Subcutaneous abdominal adipose tissue (tissue), 5 donors: ENCODE data around the gene THOC6.
A peak's percentile ranks its signal among the peaks of the same experiment; 100 is the strongest.

Experiments used
- H3K27ac ChIP-seq: one replicate; pipeline ENCODE4 v1.7.0; 2013; ENCODE audit warnings: low read depth, mild to moderate bottlenecking, inconsistent platforms, low read length, moderate library complexity
- H3K27me3 ChIP-seq, 5 donors: one replicate each; pipeline ENCODE4 v1.7.0; 2013; ENCODE audit warnings: low read length in 5 of 5, inconsistent platforms in 1 of 5; ENCODE audit not compliant: control insufficient read depth in 5 of 5, insufficient read depth in 4 of 5
- H3K36me3 ChIP-seq, 5 donors: one replicate each; pipeline ENCODE4 v1.7.0; 2013; ENCODE audit warnings: low read length in 5 of 5; ENCODE audit not compliant: control insufficient read depth in 5 of 5, insufficient read depth in 5 of 5
- H3K4me1 ChIP-seq, 5 donors: one replicate each; pipeline ENCODE4 v1.7.0; 2013; ENCODE audit warnings: low read length in 5 of 5, mild to moderate bottlenecking in 3 of 5, moderate library complexity in 1 of 5; ENCODE audit not compliant: control insufficient read depth in 5 of 5, insufficient read depth in 5 of 5
- H3K4me3 ChIP-seq, 5 donors: one replicate each; pipeline ENCODE4 v1.7.0; 2013; ENCODE audit warnings: low read length in 5 of 5, low read depth in 1 of 5
- H3K9ac ChIP-seq, 5 donors: one replicate each; pipeline ENCODE4 v1.7.0; 2013; ENCODE audit warnings: low read length in 5 of 5, mild to moderate bottlenecking in 4 of 5, moderate library complexity in 3 of 5
- H3K9me3 ChIP-seq, 5 donors: one replicate each; pipeline ENCODE4 v1.7.0; 2013; ENCODE audit warnings: low read length in 5 of 5; ENCODE audit not compliant: control insufficient read depth in 5 of 5
- donor health status: healthy.
- donor health status: healthy.
- donor health status: healthy.
- donor health status: healthy.
- donor health status: healthy.

The THOC6 gene

DNA sequence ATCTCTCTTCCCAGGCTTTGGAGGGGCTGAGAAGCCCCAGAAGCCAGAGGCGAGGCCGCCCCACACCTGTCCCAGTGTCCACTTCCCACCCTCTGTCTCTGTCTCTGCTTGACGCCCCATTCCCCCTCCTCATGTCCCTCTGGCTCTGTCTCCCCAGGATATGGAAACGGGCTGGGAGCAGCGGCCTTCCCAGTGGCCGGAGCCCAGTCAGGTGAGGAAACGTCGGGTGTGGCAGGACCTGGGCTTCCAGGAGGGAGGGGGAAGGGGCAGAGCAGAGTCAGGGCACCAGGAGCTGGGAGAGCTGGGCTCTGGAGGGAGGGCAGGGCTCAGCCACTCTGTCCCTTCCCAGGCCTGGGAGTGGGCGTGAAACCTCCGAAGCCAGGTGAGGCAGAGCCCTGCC, 32.9 kb upstream of the THOC6 start:
- Histone ChIP-seq H3K9me3 (no peaks in the 10 kb centered on the region), H3K27me3 (peaks cover 0 to 18% (median 4%) of the 10 kb centered on the region in 5 donors), H3K9ac (no peak overlapping the region), H3K36me3 (no peaks in the 10 kb centered on the region), H3K27ac (no peak overlapping the region), H3K4me3 (no peak overlapping the region), H3K4me1 (peaks cover 0 to 19% (median 16%) of the 10 kb centered on the region in 5 donors)

DNA sequence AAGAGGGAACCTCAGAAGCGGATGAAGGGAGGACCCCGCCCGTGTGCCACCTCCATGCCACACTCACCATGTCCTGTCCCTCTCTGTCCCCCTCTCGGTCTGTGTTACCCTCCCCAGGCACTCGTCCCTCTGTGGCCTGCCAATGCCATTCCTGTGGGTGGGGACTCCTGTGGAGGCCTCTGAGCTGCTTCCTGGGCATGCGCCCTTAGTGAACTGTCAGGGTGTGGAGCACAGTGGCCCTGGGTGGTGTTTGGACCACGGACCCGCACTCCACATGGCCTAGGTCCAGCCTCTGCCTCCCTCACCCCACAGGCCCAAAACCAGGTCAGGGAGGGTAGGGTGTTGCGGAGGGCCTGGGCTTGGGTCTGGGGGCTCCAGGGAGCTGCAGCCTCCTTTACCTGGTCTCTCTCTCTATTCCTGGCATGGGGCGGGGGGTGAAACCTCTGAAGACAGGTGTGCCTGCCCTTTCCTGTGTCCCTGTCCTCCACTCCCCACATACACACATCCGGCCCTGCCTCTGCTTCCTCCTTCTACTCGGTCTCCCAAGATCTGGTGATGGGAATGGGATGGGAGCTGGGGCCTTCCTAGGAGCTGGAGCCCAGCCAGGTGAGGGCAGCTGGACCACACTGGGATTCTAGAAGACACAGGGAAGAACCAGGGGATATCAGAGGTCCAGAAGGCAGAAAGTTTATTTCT, 32.1 kb upstream of the THOC6 start:
- no peak overlapping the region for H3K27ac ChIP-seq
- H3K36me3 ChIP-seq = no peaks in the 10 kb centered on the region
- peaks cover 0 to 20% (median 4%) of the 10 kb centered on the region in 5 donors for H3K27me3 ChIP-seq
- no peaks in the 10 kb centered on the region for H3K9me3 ChIP-seq
- H3K9ac ChIP-seq = no peak overlapping the region
- peaks cover 0 to 16% (median 15%) of the 10 kb centered on the region in 5 donors for H3K4me1 ChIP-seq
- H3K4me3 ChIP-seq = no peak overlapping the region

DNA sequence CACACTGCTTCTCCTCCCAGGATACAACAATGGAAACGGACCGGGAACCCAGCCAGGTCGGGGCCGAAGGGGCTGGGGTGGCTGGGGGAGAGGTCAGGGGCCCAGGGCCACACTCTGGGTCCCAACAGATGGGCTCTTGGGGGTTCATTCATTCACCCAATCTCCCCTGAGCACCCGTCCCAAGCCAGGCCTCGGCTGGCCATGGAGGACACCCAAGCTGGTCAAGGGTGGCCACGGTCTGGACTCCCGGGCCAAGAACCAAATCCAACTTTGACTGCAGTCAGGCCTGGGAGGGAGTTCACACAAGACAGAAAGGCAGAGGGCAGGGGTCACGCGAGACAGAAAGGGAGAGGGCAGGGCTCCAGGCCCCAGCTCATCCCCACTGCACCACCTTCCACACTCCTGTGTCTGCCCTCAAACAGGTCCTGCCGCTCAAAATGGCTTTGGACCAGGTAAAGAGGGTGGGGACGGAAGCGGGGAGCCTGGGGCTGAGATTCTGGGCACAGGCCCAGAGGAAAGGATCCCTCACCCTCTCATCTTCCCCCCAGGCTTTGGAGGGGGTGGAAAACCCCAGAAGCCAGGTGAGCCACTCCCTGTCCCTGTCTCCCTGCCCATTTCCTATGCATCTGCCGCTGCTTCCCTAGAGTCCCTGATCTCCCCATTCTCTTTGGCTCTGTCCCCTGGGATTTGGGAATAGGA, 31.3 kb upstream of the THOC6 start:
- Histone ChIP-seq H3K27me3 (peaks cover 0 to 18% (median 3%) of the 10 kb centered on the region in 5 donors), H3K9ac (no peak overlapping the region), H3K27ac (no peak overlapping the region), H3K4me1 (peaks cover 0 to 16% (median 15%) of the 10 kb centered on the region in 5 donors), H3K36me3 (no peaks in the 10 kb centered on the region), H3K9me3 (no peaks in the 10 kb centered on the region), H3K4me3 (no peak overlapping the region)

- no peak overlapping the region for H3K9ac ChIP-seq
- no peak overlapping the region for H3K27ac ChIP-seq
- H3K4me1 ChIP-seq = peaks cover 0 to 16% (median 15%) of the 10 kb centered on the region in 5 donors
- H3K4me3 ChIP-seq = no peak overlapping the region
- H3K36me3 ChIP-seq = no peaks in the 10 kb centered on the region
- no peaks in the 10 kb centered on the region for H3K9me3 ChIP-seq
- H3K27me3 ChIP-seq = peaks cover 3 to 14% (median 4%) of the 10 kb centered on the region in 5 donors
Observed at GRCh38 chr16:2996298-2996697, 27.5 kb upstream of the THOC6 start.

DNA sequence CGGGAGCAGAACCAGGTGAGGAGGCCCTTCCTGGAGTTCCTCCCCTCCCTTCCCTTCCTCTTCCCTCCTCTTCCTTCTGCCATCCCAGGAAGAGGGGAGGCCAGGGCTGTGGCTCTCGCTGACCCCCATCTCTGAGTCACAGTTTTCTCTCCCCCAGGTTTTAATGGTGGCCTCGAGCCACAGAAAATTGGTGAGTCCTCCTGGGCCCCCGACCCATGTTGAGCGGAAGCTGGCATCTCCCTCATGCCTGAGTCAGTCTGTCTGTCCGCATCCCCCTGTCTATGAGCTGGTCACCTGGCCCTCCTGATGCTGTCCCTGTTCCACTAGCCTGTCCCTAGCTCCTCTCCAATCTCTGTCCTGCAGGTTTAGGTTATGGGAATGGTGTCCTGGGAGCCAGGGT, 23.9 kb upstream of the THOC6 start:
- no peaks in the 10 kb centered on the region for H3K9me3 ChIP-seq
- H3K4me3 ChIP-seq = no peak overlapping the region
- H3K4me1 ChIP-seq = peaks cover 0 to 7% (median 3%) of the 10 kb centered on the region in 5 donors
- no peak overlapping the region for H3K27ac ChIP-seq
- H3K36me3 ChIP-seq = no peaks in the 10 kb centered on the region
- H3K9ac ChIP-seq = no peak overlapping the region
- peaks cover 3 to 17% (median 6%) of the 10 kb centered on the region in 5 donors for H3K27me3 ChIP-seq

GRCh38 chr16:3000540-3000939, 23.3 kb upstream of the THOC6 start:
- no peak overlapping the region for H3K27ac ChIP-seq
- peaks cover 3 to 17% (median 6%) of the 10 kb centered on the region in 5 donors for H3K27me3 ChIP-seq

DNA sequence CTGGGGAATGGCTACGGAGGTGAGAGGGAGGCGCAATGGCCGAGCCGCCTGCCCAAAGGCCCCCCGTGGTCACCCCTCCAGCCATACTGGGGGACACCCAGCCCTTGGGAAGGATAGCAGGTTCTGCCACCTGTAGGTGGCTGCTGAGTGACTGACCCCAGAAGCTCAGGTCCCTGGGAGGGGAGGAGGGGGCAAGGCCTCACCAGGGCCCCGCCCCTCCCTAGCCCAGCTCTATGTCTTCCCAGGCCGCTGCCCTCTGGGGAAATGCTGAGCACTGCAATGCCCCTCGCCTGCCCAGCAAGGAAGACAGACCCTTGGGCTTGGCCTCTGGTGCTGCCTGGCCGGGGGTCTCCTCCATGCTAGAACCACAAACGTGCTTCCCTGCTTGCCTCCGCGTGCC, 22.5 kb upstream of the THOC6 start:
- peaks cover 0 to 9% (median 5%) of the 10 kb centered on the region in 5 donors for H3K4me1 ChIP-seq
- H3K27me3 ChIP-seq = peaks cover 3 to 17% (median 10%) of the 10 kb centered on the region in 5 donors
- no peak overlapping the region for H3K4me3 ChIP-seq
- H3K36me3 ChIP-seq = no peaks in the 10 kb centered on the region
- H3K9ac ChIP-seq = no peak overlapping the region
- H3K27ac ChIP-seq = no peak overlapping the region
- H3K9me3 ChIP-seq = no peaks in the 10 kb centered on the region

More at GRCh38 chr16:3000540-3000939, 23.3 kb upstream of the THOC6 start:
- H3K4me3 ChIP-seq = no peak overlapping the region
- H3K9me3 ChIP-seq = no peaks in the 10 kb centered on the region
- H3K9ac ChIP-seq = no peak overlapping the region
- no peaks in the 10 kb centered on the region for H3K36me3 ChIP-seq
- H3K4me1 ChIP-seq = peaks cover 0 to 9% (median 5%) of the 10 kb centered on the region in 5 donors

GRCh38 chr16:3003582-3004270, 20.1 kb upstream of the THOC6 start:
- Histone ChIP-seq H3K4me1 (peaks cover 0 to 31% (median 18%) of the 10 kb centered on the region in 5 donors), H3K4me3 (peak overlapping the region in 1 of 5 donors; percentile 22), H3K27me3 (peaks cover 18 to 28% (median 25%) of the 10 kb centered on the region in 5 donors), H3K9me3 (no peaks in the 10 kb centered on the region), H3K27ac (no peak overlapping the region), H3K36me3 (no peaks in the 10 kb centered on the region), H3K9ac (no peak overlapping the region)

DNA sequence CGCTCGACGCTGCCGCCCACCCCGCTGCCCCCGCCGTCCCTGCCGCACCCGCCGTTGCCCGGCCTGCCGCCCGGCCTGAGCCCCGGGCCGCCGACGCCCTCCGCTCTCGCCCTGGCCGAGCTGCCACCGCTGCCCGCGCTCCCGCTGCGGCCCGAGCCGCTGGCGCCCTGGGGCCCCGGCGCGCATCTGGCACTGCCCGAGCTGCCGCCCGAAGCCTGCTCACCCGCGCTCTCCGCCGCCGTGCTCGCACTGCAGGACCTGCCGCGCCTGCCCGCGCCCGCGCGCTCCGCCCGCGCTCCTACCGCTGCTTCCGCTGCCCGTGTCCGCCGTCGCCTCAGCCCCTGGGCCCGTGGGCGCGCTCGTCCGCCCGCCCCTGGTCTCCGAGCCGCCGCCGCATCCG, 19.5 kb upstream of the THOC6 start:
- no peak overlapping the region for H3K27ac ChIP-seq
- H3K36me3 ChIP-seq = no peaks in the 10 kb centered on the region
- H3K4me1 ChIP-seq = peaks cover 0 to 31% (median 18%) of the 10 kb centered on the region in 5 donors
- peaks cover 20 to 29% (median 25%) of the 10 kb centered on the region in 5 donors for H3K27me3 ChIP-seq
- no peaks in the 10 kb centered on the region for H3K9me3 ChIP-seq
- H3K9ac ChIP-seq = no peak overlapping the region
- no peak overlapping the region for H3K4me3 ChIP-seq
